NCI-H146 treated with DMSO at 0.1 percent for 48 hours (cell line): ENCODE measurements around the gene HID1.
"Not testable (repeated sequence)": the region's sequence is repeated elsewhere in the genome, so short reads cannot be mapped to it uniquely, and the experiment has no call there.

Experiments
- DNase-seq: peaks from one replicate; lab custom pipeline; 2025; ENCODE audit not compliant: unreplicated experiment; lab: John Stamatoyannopoulos, UW

Gene HID1

GRCh38 chr17:74999523-74999922, 27.0 kb upstream of the HID1 start:
- DNase-seq: no peak

DNA sequence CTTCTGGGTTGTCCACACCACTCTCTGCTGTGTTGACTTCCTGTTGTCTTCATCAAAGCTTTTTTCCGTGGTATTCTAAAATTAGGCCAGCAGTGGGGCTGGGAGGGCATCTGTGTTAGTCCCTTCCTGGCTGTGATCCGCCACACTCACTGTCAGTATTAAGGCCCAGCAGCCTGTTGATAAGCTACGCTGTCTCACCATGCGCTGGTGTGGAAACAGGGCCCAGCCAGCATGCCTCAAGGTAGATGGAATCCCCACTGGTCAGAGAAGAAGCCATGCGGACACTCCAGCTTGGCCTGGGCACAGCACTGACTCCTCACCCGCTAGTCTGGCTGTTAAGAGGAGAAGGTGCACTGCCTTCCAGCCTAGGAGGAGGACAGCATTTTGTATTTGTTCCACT, 26.2 kb upstream of the HID1 start:
- DNase-seq: no peak

DNA sequence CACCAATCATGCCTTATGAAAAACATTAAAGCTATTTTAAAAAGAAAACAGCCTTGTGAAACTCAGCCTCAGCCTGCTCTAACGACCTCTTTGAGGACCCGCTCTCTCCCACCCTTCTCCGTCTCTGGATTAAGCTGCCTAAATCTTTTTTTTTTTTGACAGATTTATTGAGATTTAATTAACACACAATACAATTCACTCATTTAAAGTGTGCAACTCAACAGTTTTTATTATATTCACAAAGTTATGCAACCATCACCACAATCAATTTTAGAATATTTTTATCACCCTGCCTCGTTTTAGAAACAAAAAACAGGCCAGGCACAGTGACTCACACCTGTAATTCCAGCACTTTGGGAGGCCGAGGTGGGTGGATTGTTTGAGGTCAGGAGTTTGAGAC, 23.3 kb upstream of the HID1 start:
- DNase-seq: no peak

DNA sequence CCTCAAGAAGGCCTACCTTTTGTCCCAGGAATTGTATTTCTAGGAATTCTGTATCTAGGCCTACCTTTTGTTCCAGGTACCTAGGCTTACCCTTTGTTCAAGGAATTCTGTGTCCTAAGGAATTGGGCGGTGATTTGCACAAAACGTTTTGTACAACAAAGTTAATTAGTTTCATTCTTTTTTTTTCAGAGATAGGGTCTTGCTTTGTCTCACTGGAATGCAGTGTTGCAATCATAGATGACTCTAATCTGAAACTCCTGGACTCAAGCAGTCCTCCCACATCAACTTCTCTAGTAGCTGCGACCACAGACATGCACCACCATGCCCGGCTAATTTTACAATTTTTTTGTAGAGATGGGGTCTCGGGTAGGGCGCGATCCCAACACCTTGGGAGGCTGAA, 21.9 kb upstream of the HID1 start:
- DNase-seq: no peak

DNA sequence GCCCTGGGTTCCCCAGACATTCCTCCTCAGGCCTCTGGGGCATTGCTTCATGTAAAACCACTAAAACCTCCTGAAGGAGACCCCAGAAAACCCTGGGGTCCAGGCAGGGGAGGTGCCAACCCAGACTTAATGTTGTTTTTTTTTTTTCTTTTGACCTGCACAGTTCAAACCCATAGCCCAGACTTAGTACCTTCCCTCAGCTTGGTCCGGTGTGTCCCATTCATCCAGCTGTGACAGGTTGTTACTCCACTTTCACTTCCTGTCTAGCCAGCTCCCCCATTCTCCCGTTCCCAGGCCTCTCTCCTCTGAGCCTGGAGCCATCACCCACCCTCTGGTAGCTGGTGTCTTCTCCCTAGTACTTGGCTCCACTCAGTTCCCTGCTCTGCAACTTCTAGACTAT, 19.7 kb upstream of the HID1 start:
- DNase-seq: no peak

GRCh38 chr17:74990581-74991105, 18.1 kb upstream of the HID1 start:
- DNase-seq: no peak

GRCh38 chr17:74987909-74988711, 15.6 kb upstream of the HID1 start:
- DNase-seq: no peak

DNA sequence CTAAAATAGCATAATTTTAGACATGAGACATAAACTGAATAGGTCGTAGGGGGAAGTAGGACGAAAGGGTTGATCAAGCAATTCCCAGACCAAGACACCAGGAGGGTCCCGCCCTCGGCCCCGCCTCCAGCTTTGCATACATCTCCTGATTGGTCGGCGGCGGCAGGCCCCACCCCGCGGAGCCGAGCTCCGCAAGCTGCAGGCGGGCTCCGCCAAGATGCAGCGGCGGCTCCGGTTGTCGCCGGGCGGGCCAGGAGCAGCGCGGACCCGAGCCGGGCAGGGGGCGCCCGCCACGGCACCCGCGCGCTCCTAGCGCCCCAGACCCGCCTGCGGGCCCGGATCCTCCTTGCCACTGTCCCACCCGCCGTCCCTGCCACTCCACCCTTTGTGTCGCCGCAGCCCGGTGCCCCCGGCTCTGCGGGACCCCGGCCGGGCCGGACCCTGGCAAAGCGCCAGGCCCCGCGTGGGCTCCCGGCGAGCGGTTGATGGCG, 14.9 kb upstream of the HID1 start, which contains the start of gene CDR2L:
CDR2L (plus strand) TSS at position 215 of the 491 bp plus-strand sequence. CDS start 412 bp downstream, outside the sequence.
- DNase-seq: peak; percentile 79

DNA sequence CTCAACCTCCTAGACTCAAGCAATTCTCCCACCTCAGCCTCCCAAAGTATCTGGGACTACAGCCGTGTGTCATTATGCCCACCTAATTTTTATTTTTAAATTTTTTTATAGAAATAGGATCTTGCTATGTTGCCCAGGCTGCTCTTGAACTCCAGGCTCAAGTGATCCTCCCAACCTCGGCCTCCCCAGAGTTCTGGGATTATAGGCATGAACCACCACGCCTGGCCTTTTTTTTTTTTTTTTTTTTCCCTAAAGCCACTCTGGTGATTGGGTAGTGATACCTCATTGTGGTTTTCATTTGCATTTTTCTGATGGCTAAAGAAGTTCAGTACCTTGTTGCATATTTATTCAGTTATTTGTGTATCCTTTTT, 13.6 kb upstream of the HID1 start:
- no peak for DNase-seq

DNA sequence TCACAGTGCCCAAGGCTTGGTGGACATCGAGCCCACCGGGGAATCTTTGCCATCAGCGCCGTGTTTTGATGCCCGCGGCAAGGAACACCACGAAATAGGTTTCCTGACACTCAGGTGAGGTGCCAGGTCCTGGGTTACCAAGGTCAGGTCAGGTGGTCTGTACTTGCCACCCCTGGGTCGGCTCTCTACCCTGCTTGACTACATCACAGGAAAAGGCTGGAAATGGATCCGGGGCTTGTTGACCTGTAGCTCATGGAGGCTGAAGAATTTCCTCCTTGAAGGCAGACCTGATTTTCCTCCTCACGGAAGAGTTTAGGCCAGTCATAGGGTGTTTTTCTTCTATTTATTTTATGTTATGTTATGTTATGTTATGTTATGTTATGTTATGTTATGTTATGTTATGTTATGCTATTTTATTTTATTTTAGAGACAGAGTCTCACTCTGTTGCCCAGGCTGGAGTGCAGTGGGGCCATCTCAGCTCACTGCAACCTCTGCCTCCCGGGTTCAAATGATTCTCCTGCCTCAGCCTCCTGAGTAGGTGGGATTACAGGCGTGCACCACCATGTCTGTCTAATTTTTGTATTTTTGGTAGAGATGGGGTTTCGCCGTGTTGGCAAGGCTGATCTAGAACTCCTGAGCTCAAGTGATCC, 10.2 kb upstream of the HID1 start:
- DNase-seq: not testable (repeated sequence)

GRCh38 chr17:74981979-74982662, 9.6 kb upstream of the HID1 start:
- DNase-seq: peak; percentile 71

- DNase-seq: no peak
Measured at GRCh38 chr17:74981318-74981978, 8.9 kb upstream of the HID1 start.

DNA sequence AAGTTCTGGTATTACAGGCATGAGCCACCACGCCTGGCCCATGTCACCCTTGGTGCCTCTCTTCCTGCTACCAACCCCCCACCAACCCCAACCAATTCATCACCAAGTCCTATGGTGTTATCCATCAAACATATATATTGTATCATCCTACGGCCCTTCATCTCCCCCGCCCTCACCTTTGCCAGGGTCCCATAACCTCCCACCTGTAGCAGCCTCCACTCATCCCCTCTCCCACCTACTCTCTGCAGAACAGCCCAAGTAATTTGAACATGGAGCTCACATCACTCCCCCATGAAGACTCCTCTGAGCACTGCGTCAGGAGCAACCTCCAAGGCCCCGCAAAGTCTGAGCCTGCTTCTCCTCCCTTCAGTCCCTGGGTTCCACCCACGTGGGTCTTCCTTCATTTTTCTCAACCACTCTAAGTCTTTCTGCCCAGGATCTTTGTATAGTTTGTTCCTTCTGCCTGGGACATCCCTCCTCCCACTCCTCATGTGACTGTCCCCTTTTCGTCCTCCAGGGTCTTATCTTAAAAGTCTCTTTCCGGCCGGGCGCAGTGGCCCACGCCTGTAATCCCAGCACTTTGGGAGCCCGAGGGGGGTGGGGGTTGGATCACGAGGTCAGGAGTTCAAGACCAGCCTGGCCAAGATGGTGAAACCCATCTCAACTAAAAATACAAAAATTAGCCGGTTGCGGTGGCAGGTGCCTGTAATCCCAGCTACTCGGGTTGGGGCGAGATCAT, 7.0 kb upstream of the HID1 start:
- no peak for DNase-seq

DNA sequence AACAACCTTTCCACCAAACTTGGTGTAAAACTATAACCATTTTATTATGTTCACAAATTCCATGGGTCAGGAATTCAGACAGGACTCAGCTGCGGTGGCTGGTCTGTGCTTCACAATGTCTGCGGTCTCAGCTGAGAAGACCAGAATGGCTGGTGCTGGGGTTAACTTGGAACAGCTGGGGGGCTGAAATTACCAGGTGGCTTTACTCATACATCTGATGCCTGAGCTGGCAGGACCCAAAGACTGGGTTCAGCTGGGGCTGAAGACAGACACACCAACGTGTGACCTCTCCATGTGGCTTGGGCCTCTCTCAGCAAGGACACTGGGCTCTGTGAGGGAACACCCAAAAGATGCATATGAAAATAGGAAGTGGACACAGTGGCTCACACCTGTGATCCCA, 5.7 kb upstream of the HID1 start:
- DNase-seq: no peak

DNA sequence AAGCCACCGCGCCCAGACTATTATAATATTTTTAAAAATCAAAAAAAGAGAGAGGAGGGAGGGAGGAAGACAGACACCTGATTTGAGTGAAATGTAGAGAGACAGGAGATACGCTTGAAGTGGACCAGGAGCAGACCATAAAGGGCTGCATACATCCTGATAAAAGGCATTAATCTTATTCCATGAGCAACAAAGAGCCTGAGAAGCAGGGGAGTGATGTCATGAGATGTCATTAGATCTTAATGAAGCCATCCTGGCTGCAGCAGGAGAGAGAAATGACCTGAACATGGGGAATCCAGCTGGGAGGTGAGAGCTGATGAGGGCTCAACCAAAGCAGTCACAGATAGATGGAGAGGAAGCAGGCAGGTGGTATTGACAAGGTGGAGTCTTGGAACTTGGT, 5.2 kb upstream of the HID1 start:
- DNase-seq: no peak

GRCh38 chr17:74975943-74976342, 3.4 kb upstream of the HID1 start:
- DNase-seq: no peak

DNA sequence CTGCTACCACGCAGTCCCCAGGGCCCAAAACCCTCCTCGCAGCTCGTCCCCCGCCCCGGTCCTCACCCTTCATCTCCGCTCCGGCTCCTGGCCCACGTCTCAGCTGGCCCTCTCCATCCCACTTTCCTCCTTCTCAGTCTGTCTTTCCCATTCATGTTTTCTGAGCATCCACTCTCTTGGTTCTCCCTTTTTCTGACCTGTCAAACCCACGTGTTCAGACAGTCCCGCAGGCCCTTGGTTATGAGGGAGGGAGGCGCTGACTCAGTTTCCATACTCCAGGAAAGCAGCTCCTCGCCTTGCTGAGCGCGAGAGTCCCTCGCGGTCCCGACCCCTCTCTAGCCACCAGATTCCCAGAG, 392 bp upstream of the HID1 start:
- DNase-seq: peak; percentile 48

GRCh38 chr17:74971842-74972106, 785 bp downstream of the HID1 start:
- no peak for DNase-seq

- no peak for DNase-seq
Measured at GRCh38 chr17:74971069-74971841, 1.3 kb downstream of the HID1 start.

GRCh38 chr17:74970395-74970794, 2.2 kb downstream of the HID1 start:
- no peak for DNase-seq
